CD14-positive monocyte (primary cell): ENCODE results near the gene SMIM29. TPM values are rescaled to one million over a fixed set of nuclear protein-coding genes. Genes with fewer than 3 reads are reported as not detected.

Source experiments
- DNase-seq, 3 donors: peaks; one replicate each; pipeline ENCODE4 v3.0.0-alpha.2; 2011 to 2022
- H2AFZ ChIP-seq: 2 replicates; pipeline ENCODE4 v1.6.0; 2012; ENCODE audit warnings: mild to moderate bottlenecking, low read depth, low read length, inconsistent platforms; ENCODE audit not compliant: insufficient read depth, poor library complexity, severe bottlenecking
- H3K27ac ChIP-seq, 2 donors: 1 replicate in 1 of 2; 2 replicates in 1 of 2; pipeline ENCODE4 v1.5.1; 2012 to 2013; ENCODE audit warnings: low read length in 2 of 2, control low read depth in 1 of 2, inconsistent platforms in 1 of 2, low read depth in 1 of 2, mild to moderate bottlenecking in 1 of 2
- H3K27me3 ChIP-seq, 2 donors: one replicate each; pipeline versions ENCODE4 v1.6.0 to v1.6.1; 2011 to 2013; ENCODE audit warnings: low read length in 2 of 2; ENCODE audit not compliant: control insufficient read depth in 2 of 2, insufficient read depth in 2 of 2
- H3K36me3 ChIP-seq, 2 donors: replicated peaks in 1 of 2; 1 replicate in 1 of 2; 2 replicates in 1 of 2; pipeline versions ENCODE4 v1.5.1 to v1.6.1; 2012 to 2013; ENCODE audit warnings: low read length in 2 of 2, control low read depth in 1 of 2, inconsistent platforms in 1 of 2, mild to moderate bottlenecking in 1 of 2; ENCODE audit not compliant: insufficient read depth in 2 of 2, control insufficient read depth in 1 of 2
- H3K4me1 ChIP-seq, 2 donors: 1 replicate in 1 of 2; 2 replicates in 1 of 2; pipeline versions ENCODE4 v1.5.1 to v1.6.1; 2012 to 2013; ENCODE audit warnings: low read length in 2 of 2, control low read depth in 1 of 2, inconsistent platforms in 1 of 2, mild to moderate bottlenecking in 1 of 2, moderate library complexity in 1 of 2; ENCODE audit not compliant: insufficient read depth in 2 of 2, control insufficient read depth in 1 of 2
- H3K4me2 ChIP-seq: replicated peaks from 2 replicates; pipeline ENCODE3; 2012; ENCODE audit warnings: low read length, moderate library complexity, mild to moderate bottlenecking; ENCODE audit not compliant: poor library complexity, severe bottlenecking; ENCODE audit errors: extremely low read depth
- H3K4me3 ChIP-seq, 3 experiments: fragments of 200-600 bp in 1 of 3; sonication (generic) in 1 of 3; replicated peaks in 1 of 3; 1 replicate in 2 of 3; 2 replicates in 1 of 3; pipeline ENCODE4 v1.5.1; 2011 to 2013; ENCODE audit warnings: low read length in 3 of 3, mild to moderate bottlenecking in 3 of 3, control low read depth in 2 of 3, low read depth in 2 of 3, inconsistent platforms in 1 of 3, moderate library complexity in 1 of 3
- H3K79me2 ChIP-seq: 2 replicates; pipeline ENCODE4 v1.6.0; 2012; ENCODE audit warnings: mild to moderate bottlenecking, control low read depth, inconsistent platforms, low read length, moderate library complexity; ENCODE audit not compliant: insufficient read depth
- H3K9ac ChIP-seq: 2 replicates; pipeline ENCODE4 v1.6.0; 2017; ENCODE audit warnings: low read length, mild to moderate bottlenecking; ENCODE audit not compliant: insufficient read depth, poor library complexity, severe bottlenecking
- H3K9me3 ChIP-seq, 2 donors: replicated peaks in 1 of 2; 1 replicate in 1 of 2; 2 replicates in 1 of 2; pipeline versions ENCODE4 v1.5.1 to v1.6.1; 2012 to 2013; ENCODE audit warnings: low read length in 2 of 2, control low read depth in 1 of 2; ENCODE audit not compliant: control insufficient read depth in 1 of 2, insufficient read depth in 1 of 2
- H4K20me1 ChIP-seq: 2 replicates; pipeline ENCODE4 v1.6.0; 2012; ENCODE audit warnings: mild to moderate bottlenecking, low read length, control low read depth, moderate library complexity; ENCODE audit not compliant: insufficient read depth
- H3K27ac Mint-ChIP-seq, 7 donors: one replicate each; pipeline ENCODE4 v1.8.0; 2020; ENCODE audit warnings: mild to moderate bottlenecking in 7 of 7, mixed read lengths in 7 of 7, moderate library complexity in 6 of 7, inconsistent platforms in 2 of 7
- H3K27me3 Mint-ChIP-seq, 3 donors: one replicate each; pipeline ENCODE4 v1.8.0; 2021 to 2022; ENCODE audit warnings: low read depth in 3 of 3, mild to moderate bottlenecking in 3 of 3, mixed read lengths in 3 of 3, moderate library complexity in 3 of 3, inconsistent platforms in 1 of 3
- H3K36me3 Mint-ChIP-seq, 2 donors: one replicate each; pipeline ENCODE4 v1.8.0; 2020; ENCODE audit warnings: mixed read lengths in 2 of 2, inconsistent platforms in 1 of 2, mild to moderate bottlenecking in 1 of 2
- H3K4me1 Mint-ChIP-seq: one replicate; pipeline ENCODE4 v1.8.0; 2020; ENCODE audit warnings: mild to moderate bottlenecking, mixed read lengths
- H3K4me3 Mint-ChIP-seq, 2 donors: one replicate each; pipeline ENCODE4 v1.8.0; 2020; ENCODE audit warnings: mild to moderate bottlenecking in 2 of 2, mixed read lengths in 2 of 2, moderate library complexity in 1 of 2
- H3K9me3 Mint-ChIP-seq, 7 donors: one replicate each; pipeline ENCODE4 v1.8.0; 2020 to 2022; ENCODE audit warnings: mixed read lengths in 7 of 7, mild to moderate bottlenecking in 6 of 7, moderate library complexity in 6 of 7, inconsistent platforms in 2 of 7
- WGBS: methylation state at CpG from one replicate; pipeline ENCODE4 v1.1.5; 2013; ENCODE audit warnings: missing lambda C conversion rate; ENCODE audit not compliant: insufficient coverage; 5-methylcytosine and 5-hydroxymethylcytosine counted together
- intact Hi-C, 2 donors: fragments of 100-400 bp; cut with micrococcal nuclease; formaldehyde crosslinking; loops; one replicate each; pipeline versions ENCODE4 v1.15.0 to v1.15.1; 2023
- polyA plus RNA-seq, 3 donors: library from polyadenylated mRNA; depleted of rRNA in 1 of 3; unstranded in 2 of 3; stranded (reverse) in 1 of 3; fragments of 300-500 nt in 2 of 3; fragments of >200 nt in 1 of 3; fragmentation: Illumina TruSeq in 2 of 3; gene quantifications; 1 replicate in 2 of 3; 2 replicates in 1 of 3; pipeline ENCODE4 v1.2.3, GENCODE V29; 2012 to 2021
- TF ChIP-seq, protein P1 (sequence below): fragments of 200-600 bp; IDR thresholded peaks from one replicate; pipeline ENCODE4 v1.8.0; 2022; ENCODE audit warnings: antibody characterized with exemption, mild to moderate bottlenecking

SMIM29 gene
- polyA plus RNA-seq, 3 donors = 57.2 to 66.7 (median 60.5) TPM

DNA sequence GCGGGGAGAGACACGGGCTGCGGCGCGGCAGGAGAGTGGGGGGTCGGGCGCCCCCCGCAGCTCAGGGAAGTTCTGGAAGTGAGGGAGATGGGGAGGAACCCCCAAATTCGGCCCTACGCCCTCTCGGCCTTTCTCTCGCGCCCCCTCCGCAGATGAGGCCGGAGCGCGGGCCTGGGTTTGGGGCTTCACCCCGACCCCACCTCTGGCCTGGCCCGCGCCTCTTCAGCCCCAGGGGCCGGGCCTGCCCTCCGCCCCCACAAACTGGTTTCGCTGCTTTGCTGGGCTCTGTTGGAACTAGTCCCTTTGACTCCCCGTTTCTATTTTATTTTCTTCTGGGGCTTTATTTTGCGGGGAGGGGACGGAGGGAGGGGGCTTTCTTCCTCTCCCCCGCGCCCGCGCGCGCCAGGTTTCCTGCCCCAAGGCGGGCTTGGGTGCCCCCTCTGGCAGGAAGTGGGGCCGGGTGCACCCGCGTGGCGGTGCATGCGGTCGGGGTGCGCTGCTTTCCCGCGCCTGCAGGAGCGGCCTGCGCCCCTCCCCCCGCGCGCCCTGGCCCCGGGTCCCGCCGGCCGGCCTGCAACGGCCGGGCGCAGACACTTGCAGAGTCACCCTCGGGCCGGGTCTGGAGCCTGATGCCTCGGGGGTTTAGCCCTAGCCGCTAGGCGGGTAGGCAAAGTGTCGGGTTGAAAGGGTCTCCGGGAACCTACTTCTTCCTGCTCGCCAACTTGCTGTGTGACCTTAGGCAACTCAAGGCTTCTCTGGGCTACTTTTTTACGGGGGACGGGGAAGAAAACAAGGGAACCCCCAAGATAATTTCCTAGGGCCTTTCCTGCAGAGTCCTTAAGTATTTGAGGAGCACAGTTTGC, 10.9 kb downstream of the SMIM29 start:
- Histone ChIP-seq H3K9ac (peak overlapping the region; percentile 86), H3K27me3 (no peaks in the 10 kb centered on the region), H3K4me3 (peak overlapping the region; percentile 54 to 90 (median 79)), H3K27ac (peak overlapping the region; percentile 41 to 80), H4K20me1 (peaks cover 44% of the 10 kb centered on the region), H2AFZ (peak overlapping the region; percentile 38), H3K79me2 (peaks cover 30% of the 10 kb centered on the region), H3K36me3 (peaks cover 18 to 28% of the 10 kb centered on the region in 2 donors), H3K4me1 (peaks cover 16 to 31% of the 10 kb centered on the region in 2 donors), H3K4me2 (peak overlapping the region; percentile 77), H3K9me3 (no peaks in the 10 kb centered on the region)
- Mint-ChIP-seq H3K9me3 (no peaks in the 10 kb centered on the region), H3K4me1 (peaks cover 31% of the 10 kb centered on the region), H3K4me3 (peak overlapping the region; percentile 84 to 87), H3K27ac (peak overlapping the region; percentile 59 to 87 (median 81)), H3K27me3 (peaks cover 0 to 1% (median 0%) of the 10 kb centered on the region in 3 donors), H3K36me3 (peaks cover 30 to 43% of the 10 kb centered on the region in 2 donors)
- TF ChIP-seq, protein P1, sequence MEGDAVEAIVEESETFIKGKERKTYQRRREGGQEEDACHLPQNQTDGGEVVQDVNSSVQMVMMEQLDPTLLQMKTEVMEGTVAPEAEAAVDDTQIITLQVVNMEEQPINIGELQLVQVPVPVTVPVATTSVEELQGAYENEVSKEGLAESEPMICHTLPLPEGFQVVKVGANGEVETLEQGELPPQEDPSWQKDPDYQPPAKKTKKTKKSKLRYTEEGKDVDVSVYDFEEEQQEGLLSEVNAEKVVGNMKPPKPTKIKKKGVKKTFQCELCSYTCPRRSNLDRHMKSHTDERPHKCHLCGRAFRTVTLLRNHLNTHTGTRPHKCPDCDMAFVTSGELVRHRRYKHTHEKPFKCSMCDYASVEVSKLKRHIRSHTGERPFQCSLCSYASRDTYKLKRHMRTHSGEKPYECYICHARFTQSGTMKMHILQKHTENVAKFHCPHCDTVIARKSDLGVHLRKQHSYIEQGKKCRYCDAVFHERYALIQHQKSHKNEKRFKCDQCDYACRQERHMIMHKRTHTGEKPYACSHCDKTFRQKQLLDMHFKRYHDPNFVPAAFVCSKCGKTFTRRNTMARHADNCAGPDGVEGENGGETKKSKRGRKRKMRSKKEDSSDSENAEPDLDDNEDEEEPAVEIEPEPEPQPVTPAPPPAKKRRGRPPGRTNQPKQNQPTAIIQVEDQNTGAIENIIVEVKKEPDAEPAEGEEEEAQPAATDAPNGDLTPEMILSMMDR = peak; percentile 51
- intact Hi-C loops = no loop called here
- 0% methylated on average over 57 of the region's 64 CpGs for WGBS
- peak; percentile 41 to 56 (median 55) for DNase-seq

DNA sequence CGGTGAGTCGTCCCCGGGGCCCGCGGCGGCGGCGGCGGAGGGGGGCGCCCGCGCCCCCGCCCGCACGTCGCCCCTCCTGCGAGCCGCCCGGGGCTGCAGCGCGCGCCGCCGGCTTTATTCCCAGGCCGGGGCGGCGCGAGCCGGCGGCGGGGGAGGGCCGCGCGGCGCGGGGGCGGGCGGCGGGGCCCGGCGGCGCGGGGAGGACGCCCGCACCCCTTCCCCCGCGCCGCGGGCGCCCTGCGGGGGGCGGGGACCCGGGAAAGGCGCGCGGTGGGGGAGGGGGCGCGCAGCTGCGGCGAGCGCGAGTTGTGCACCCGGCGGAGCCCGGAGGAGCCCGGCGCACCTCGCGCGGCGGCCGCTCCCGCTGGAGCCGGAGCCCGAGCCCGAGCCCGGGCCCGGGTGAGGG, 11.5 kb downstream of the SMIM29 start:
- no peaks in the 10 kb centered on the region for H3K9me3 Mint-ChIP-seq
- Histone ChIP-seq H3K4me1 (peaks cover 16 to 31% of the 10 kb centered on the region in 2 donors), H3K79me2 (peaks cover 30% of the 10 kb centered on the region), H2AFZ (no peak overlapping the region), H3K36me3 (peaks cover 14 to 22% of the 10 kb centered on the region in 2 donors), H3K9ac (peak overlapping the region; percentile 89), H4K20me1 (peaks cover 38% of the 10 kb centered on the region), H3K27ac (peak overlapping the region; percentile 86 to 97), H3K9me3 (no peaks in the 10 kb centered on the region), H3K4me2 (peak overlapping the region; percentile 77), H3K4me3 (peak overlapping the region; percentile 54 to 90 (median 79)), H3K27me3 (no peaks in the 10 kb centered on the region)
- H3K4me1 Mint-ChIP-seq = peaks cover 25% of the 10 kb centered on the region
- peak overlapping the region in 1 of 7 donors; percentile 94 for H3K27ac Mint-ChIP-seq
- H3K36me3 Mint-ChIP-seq = peaks cover 24 to 37% of the 10 kb centered on the region in 2 donors
- intact Hi-C loops = no loop called here
- 0% methylated on average over 67 of the region's 78 CpGs for WGBS
- peak overlapping the region in 1 of 2 donors; percentile 87 for H3K4me3 Mint-ChIP-seq
- TF ChIP-seq, protein P1 = no peak
- no peak for DNase-seq
- H3K27me3 Mint-ChIP-seq = peaks cover 0 to 2% (median 1%) of the 10 kb centered on the region in 3 donors
